SK-N-SH (cell line): ENCODE results near the gene GJA9. TPM values are rescaled to one million over a fixed set of nuclear protein-coding genes. Genes with fewer than 3 reads are reported as not detected.

Source experiments
- CTCF ChIA-PET: fragments of 300-600, 350-600 bp; formaldehyde crosslinking; extraction: SDS; loops from one replicate; lab custom pipeline; 2021; lab: Yijun Ruan, JAX
- POLR2A ChIA-PET: fragments of 350-600 bp; sonication (Branson Sonifier 250); formaldehyde crosslinking; extraction: SDS; loops from one replicate; lab custom pipeline; 2020; ENCODE audit warnings: antibody characterized with exemption, inconsistent platforms; lab: Yijun Ruan, JAX
- DNase-seq: peaks from one replicate; pipeline ENCODE4 v3.0.0; 2012
- H2AFZ ChIP-seq: fragments of 200-600 bp; sonication (generic); 2 replicates; pipeline ENCODE4 v1.8.1; 2016; ENCODE audit warnings: antibody characterized with exemption, mild to moderate bottlenecking, low read depth
- H3F3A ChIP-seq: fragments of 200-600 bp; sonication (generic); replicated peaks from 2 replicates; pipeline ENCODE3; 2016; ENCODE audit warnings: antibody characterized with exemption, mild to moderate bottlenecking; ENCODE audit not compliant: insufficient read depth
- H3K27ac ChIP-seq, 2 experiments: fragments of 200-500 bp in 1 of 2; fragments of 200-600 bp in 1 of 2; sonication (Bioruptor generic) in 1 of 2; sonication (generic), shearing (Covaris generic) in 1 of 2; 2 replicates each; pipeline versions ENCODE4 v1.5.1 to v1.6.1; 2014 to 2016; ENCODE audit warnings: low read depth in 2 of 2, inconsistent platforms in 1 of 2, low read length in 1 of 2, mild to moderate bottlenecking in 1 of 2, mixed read lengths in 1 of 2
- H3K27me3 ChIP-seq: fragments of 200-600 bp; sonication (generic), shearing (Covaris generic); 2 replicates; pipeline ENCODE4 v1.6.1; 2016; ENCODE audit warnings: mixed run types; ENCODE audit not compliant: insufficient read depth
- H3K36me3 ChIP-seq, 2 experiments: fragments of 200-500 bp in 1 of 2; fragments of 200-600 bp in 1 of 2; sonication (Bioruptor generic) in 1 of 2; sonication (generic) in 1 of 2; replicated peaks in 1 of 2; 2 replicates each; pipeline versions ENCODE3 to v1.5.1; 2014 to 2016; ENCODE audit warnings: low read length in 1 of 2, mild to moderate bottlenecking in 1 of 2; ENCODE audit not compliant: insufficient read depth in 2 of 2, control insufficient read depth in 1 of 2
- H3K4me1 ChIP-seq, 2 experiments: fragments of 200-500 bp in 1 of 2; fragments of 200-600 bp in 1 of 2; sonication (Bioruptor generic) in 1 of 2; sonication (generic), shearing (Covaris generic) in 1 of 2; 2 replicates each; pipeline versions ENCODE4 v1.5.1 to v1.6.1; 2014 to 2016; ENCODE audit warnings: low read depth in 1 of 2, low read length in 1 of 2, mixed run types in 1 of 2; ENCODE audit not compliant: insufficient read depth in 2 of 2, control insufficient read depth in 1 of 2
- H3K4me2 ChIP-seq: fragments of 200-600 bp; sonication (generic), shearing (Covaris generic); 2 replicates; pipeline ENCODE4 v1.6.1; 2017; ENCODE audit warnings: mixed run types
- H3K4me3 ChIP-seq, 2 experiments: fragments of 200-500 bp in 1 of 2; fragments of 200-600 bp in 1 of 2; sonication (Bioruptor generic) in 1 of 2; sonication (generic), shearing (Covaris generic) in 1 of 2; 2 replicates each; pipeline versions ENCODE4 v1.5.1 to v1.8.1; 2014 to 2016; ENCODE audit warnings: low read depth in 2 of 2, inconsistent platforms in 1 of 2, low read length in 1 of 2, mild to moderate bottlenecking in 1 of 2, mixed read lengths in 1 of 2, moderate library complexity in 1 of 2
- H3K79me2 ChIP-seq: fragments of 200-600 bp; sonication (generic); 2 replicates; pipeline ENCODE4 v1.8.1; 2017; ENCODE audit warnings: mild to moderate bottlenecking; ENCODE audit not compliant: insufficient read depth
- H3K9ac ChIP-seq: fragments of 200-600 bp; sonication (generic); 2 replicates; pipeline ENCODE4 v1.6.1; 2017; ENCODE audit warnings: mixed run types
- H3K9me2 ChIP-seq: fragments of 200-600 bp; sonication (generic); 2 replicates; pipeline ENCODE4 v1.6.1; 2017; ENCODE audit warnings: mixed run types
- H3K9me3 ChIP-seq: fragments of 200-600 bp; sonication (generic); 2 replicates; pipeline ENCODE4 v1.6.1; 2017; ENCODE audit warnings: mixed run types, mild to moderate bottlenecking, moderate library complexity
- H4K20me1 ChIP-seq: fragments of 200-600 bp; sonication (generic); 2 replicates; pipeline ENCODE4 v1.6.1; 2017; ENCODE audit warnings: mild to moderate bottlenecking, mixed run types; ENCODE audit not compliant: insufficient read depth
- CHD2 ChIP-seq: fragments of 150-350 bp; IDR thresholded peaks from 2 replicates; pipeline ENCODE4 v1.6.1; 2018; ENCODE audit warnings: low read length; ENCODE audit not compliant: partially characterized antibody
- EP300 ChIP-seq, 2 experiments: IDR thresholded peaks; 2 replicates each; pipeline versions ENCODE4 v1.4.0 to v1.6.1; 2012; ENCODE audit warnings: borderline replicate concordance in 1 of 2, low read depth in 1 of 2, low read length in 1 of 2
- JUND ChIP-seq: IDR thresholded peaks from 2 replicates; pipeline ENCODE4 v1.4.0; 2012
- MXI1 ChIP-seq: IDR thresholded peaks from 2 replicates; pipeline ENCODE4 v1.6.1; 2012; ENCODE audit warnings: mild to moderate bottlenecking, low read depth, low read length, improper control_type of control experiment
- NFIC ChIP-seq: IDR thresholded peaks from 2 replicates; pipeline ENCODE4 v1.4.0; 2012; ENCODE audit warnings: borderline replicate concordance
- NRF1 ChIP-seq: IDR thresholded peaks from 2 replicates; pipeline ENCODE4 v1.6.1; 2012; ENCODE audit warnings: low read depth, mild to moderate bottlenecking, low read length
- RFX5 ChIP-seq: IDR thresholded peaks from 2 replicates; pipeline ENCODE4 v1.6.1; 2012; ENCODE audit warnings: mild to moderate bottlenecking, improper control_type of control experiment, low read length
- TAF1 ChIP-seq: IDR thresholded peaks from 2 replicates; pipeline ENCODE4 v1.6.1; 2012; ENCODE audit warnings: low read depth, mild to moderate bottlenecking, low read length, moderate library complexity, borderline replicate concordance
- WGBS: methylation state at CpG from one replicate; pipeline ENCODE4 v1.1.6; 2017; ENCODE audit warnings: low lambda C conversion rate; 5-methylcytosine and 5-hydroxymethylcytosine counted together
- polyA plus RNA-seq, 3 experiments: library from polyadenylated mRNA; depleted of rRNA; stranded (reverse); fragments of >200 nt; gene quantifications; 2 replicates each; pipeline ENCODE4 v1.2.3, GENCODE V29; 2012
- TF ChIP-seq, protein P1 (sequence below): fragments of 150-350 bp; IDR thresholded peaks from 2 replicates; pipeline ENCODE4 v1.6.1; 2017; ENCODE audit warnings: antibody characterized with exemption, low read length, low read depth, borderline replicate concordance
- TF ChIP-seq, protein P2 (sequence below): IDR thresholded peaks from 2 replicates; pipeline ENCODE4 v1.4.0; 2012; ENCODE audit warnings: low read depth, borderline replicate concordance
- TF ChIP-seq, protein P3 (sequence below): fragments of 200-600 bp; sonication (generic); IDR thresholded peaks from 2 replicates; pipeline ENCODE4 v1.6.1; 2017; ENCODE audit warnings: antibody characterized with exemption, mild to moderate bottlenecking, moderate library complexity

The GJA9 gene
- polyA plus RNA-seq, 1 of the 3 experiments (the other 2 are of a cell fraction) = not detected

DNA sequence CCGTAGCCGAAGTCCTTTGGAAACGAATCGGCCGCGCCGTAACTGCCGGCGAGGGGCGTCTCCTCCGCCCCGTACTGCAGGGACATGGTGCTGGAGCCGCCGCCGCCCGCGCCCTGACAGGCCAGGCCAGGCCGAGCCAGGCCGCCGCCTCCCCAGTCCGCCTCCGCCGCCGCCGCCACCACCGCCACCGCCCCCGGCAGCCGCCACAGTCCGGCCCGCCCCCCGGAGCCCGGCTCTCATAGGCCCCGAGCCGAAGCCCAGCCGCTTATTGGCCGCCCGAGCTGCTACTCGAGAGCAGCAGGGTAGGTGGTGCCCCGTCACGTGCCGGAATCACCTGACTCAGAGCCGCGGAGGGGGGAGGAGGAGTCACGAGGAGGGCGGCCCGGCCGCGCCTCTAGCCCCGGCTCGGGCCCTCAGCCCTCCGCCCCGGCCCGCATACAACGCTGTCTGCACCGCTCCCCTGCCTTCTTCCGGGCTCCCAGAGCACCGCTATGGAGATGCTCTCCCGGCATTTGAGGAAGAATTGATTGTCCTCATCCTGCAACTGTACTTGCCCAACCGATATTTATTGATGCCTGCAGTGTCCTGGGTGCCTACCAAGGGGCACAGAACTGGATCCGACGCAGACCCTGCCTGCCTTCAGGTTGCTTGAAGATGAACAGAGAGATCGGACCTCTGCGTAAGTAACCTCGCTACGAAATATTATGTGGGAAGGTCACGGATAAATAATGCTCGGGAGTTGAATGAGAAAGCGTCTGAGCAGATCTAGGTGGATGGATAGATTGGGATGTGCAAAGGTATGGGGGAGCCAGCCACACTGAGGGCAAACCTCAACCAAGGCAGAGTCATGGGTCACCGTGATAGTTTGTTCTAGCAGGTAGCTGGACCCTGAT, 21.6 kb downstream of the GJA9 start, which contains the start of gene RRAGC (continued):
- TF ChIP-seq, protein P1, sequence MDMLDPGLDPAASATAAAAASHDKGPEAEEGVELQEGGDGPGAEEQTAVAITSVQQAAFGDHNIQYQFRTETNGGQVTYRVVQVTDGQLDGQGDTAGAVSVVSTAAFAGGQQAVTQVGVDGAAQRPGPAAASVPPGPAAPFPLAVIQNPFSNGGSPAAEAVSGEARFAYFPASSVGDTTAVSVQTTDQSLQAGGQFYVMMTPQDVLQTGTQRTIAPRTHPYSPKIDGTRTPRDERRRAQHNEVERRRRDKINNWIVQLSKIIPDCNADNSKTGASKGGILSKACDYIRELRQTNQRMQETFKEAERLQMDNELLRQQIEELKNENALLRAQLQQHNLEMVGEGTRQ = peak; percentile 98
- TF ChIP-seq NRF1 (no peak), RFX5 (no peak)
- TF ChIP-seq, all 33 proteins: peak for 14

DNA sequence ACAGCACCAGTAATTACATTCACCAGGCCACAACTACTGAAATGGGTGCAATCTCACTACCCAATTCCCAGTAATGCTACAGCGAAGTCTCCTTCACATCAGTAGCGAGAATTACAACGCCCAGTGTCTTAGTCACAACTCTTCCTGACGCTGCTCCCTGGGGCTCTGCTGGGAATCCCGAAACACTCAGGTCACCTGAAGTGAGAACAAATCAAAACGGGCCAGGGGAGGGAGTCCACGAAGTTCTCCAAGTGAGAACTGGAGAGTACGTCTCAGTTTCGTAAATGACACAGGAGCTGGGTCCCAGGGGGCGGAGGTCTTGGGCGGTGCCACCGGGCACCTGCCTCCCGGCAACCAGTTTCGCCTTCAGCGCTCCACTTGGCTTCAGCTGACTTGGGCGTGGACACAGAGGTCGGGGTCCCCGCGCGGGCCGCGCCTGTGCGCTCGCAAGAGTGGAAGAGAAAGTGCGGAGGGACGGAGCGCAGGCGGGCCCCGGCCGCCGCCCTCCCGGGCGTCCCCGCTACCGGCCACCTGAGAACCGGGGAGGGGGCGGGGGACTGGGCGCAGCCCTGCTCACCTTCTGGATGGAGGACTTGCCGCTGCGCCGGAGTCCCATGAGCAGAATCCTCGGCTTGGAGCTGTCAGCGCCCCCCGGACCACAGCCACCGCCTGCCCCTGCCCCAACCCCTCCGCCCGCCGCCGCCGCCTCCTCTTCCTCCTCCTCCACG, 22.4 kb downstream of the GJA9 start:
- WGBS = 6% methylated on average over 7 of the region's 51 CpGs
- peak overlapping the region; percentile 37 to 64; a peak in 3 of 4 replicates for H3K27ac ChIP-seq
- H2AFZ ChIP-seq = peak overlapping the region; percentile 75; the same call in 1 of the 2 replicates
- POLR2A ChIA-PET = interaction anchor here (1.0 kb wide), 1 partner anchor 167 kb away, joined by 3 read pairs; the partner anchor contains the start of gene NDUFS5
- peaks cover 61% of the 10 kb centered on the region for H3K79me2 ChIP-seq
- H3K4me1 ChIP-seq = peaks cover 7 to 13% of the 10 kb centered on the region in 2 experiments; a peak in 3 of 4 replicates
- H3K36me3 ChIP-seq = peaks cover 33 to 34% of the 10 kb centered on the region in 2 experiments
- no peaks in the 10 kb centered on the region for H3K27me3 ChIP-seq
- no peaks in the 10 kb centered on the region for H3K9me2 ChIP-seq
- CTCF ChIA-PET = interaction anchor here (0.8 kb wide), 1 partner anchor 12 kb away, joined by 3 read pairs; no protein-coding TSS in a partner anchor
- peak overlapping the region; percentile 71 for H3K9ac ChIP-seq
- H3K9me3 ChIP-seq = no peaks in the 10 kb centered on the region
- no peaks in the 10 kb centered on the region; the same call in 1 of the 2 replicates for H4K20me1 ChIP-seq
- H3K4me3 ChIP-seq = peak overlapping the region; percentile 95 to 100
- TF ChIP-seq NFIC (no peak), TAF1 (no peak), CHD2 (no peak), EP300 (IDR thresholded peaks at IDR 0.05; ENCODE audit: borderline replicate concordance in 1 of 2, low read depth in 1 of 2, low read length in 1 of 2) (no peak), JUND (no peak), MXI1 (no peak)
- TF ChIP-seq, protein P2, sequence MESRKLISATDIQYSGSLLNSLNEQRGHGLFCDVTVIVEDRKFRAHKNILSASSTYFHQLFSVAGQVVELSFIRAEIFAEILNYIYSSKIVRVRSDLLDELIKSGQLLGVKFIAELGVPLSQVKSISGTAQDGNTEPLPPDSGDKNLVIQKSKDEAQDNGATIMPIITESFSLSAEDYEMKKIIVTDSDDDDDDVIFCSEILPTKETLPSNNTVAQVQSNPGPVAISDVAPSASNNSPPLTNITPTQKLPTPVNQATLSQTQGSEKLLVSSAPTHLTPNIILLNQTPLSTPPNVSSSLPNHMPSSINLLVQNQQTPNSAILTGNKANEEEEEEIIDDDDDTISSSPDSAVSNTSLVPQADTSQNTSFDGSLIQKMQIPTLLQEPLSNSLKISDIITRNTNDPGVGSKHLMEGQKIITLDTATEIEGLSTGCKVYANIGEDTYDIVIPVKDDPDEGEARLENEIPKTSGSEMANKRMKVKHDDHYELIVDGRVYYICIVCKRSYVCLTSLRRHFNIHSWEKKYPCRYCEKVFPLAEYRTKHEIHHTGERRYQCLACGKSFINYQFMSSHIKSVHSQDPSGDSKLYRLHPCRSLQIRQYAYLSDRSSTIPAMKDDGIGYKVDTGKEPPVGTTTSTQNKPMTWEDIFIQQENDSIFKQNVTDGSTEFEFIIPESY = no peak
- TF ChIP-seq, protein P3, sequence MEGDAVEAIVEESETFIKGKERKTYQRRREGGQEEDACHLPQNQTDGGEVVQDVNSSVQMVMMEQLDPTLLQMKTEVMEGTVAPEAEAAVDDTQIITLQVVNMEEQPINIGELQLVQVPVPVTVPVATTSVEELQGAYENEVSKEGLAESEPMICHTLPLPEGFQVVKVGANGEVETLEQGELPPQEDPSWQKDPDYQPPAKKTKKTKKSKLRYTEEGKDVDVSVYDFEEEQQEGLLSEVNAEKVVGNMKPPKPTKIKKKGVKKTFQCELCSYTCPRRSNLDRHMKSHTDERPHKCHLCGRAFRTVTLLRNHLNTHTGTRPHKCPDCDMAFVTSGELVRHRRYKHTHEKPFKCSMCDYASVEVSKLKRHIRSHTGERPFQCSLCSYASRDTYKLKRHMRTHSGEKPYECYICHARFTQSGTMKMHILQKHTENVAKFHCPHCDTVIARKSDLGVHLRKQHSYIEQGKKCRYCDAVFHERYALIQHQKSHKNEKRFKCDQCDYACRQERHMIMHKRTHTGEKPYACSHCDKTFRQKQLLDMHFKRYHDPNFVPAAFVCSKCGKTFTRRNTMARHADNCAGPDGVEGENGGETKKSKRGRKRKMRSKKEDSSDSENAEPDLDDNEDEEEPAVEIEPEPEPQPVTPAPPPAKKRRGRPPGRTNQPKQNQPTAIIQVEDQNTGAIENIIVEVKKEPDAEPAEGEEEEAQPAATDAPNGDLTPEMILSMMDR = no peak
- H3F3A ChIP-seq = no peaks in the 10 kb centered on the region
- DNase-seq = peak; percentile 62
- peak overlapping the region; percentile 85 for H3K4me2 ChIP-seq
